ENCODE data around the gene VPS9D1. TPM values are rescaled to one million over a fixed set of nuclear protein-coding genes. Genes with fewer than 3 reads are reported as not detected.

The VPS9D1 gene
- polyA plus RNA-seq, 2 of the 4 experiments (the other 2 are of a cell fraction) = 2.1 to 5.4 TPM

GRCh38 chr16:89739383-89739782 is 18.7 kb upstream of the VPS9D1 start:
- 90% methylated on average over 9 of the region's 9 CpGs for WGBS (ENCODE audit: missing lambda C conversion rate)
- TF ChIP-seq FOSL2 (IDR thresholded peaks at IDR 0.05) = no peak
- no peak for TF ChIP-seq FOSL2 (CRISPR knock-in tag; IDR thresholded peaks at IDR 0.05)
- no peak for TF ChIP-seq RFX5 (IDR thresholded peaks at IDR 0.05)
- TF ChIP-seq HES2 (IDR thresholded peaks at IDR 0.05) = no peak
- TF ChIP-seq ZSCAN20 (CRISPR knock-in tag; IDR thresholded peaks at IDR 0.05) = no peak
- no peak for TF ChIP-seq BHLHE40 (IDR thresholded peaks at IDR 0.05; ENCODE audit: low read depth, low read length)
- no peak for TF ChIP-seq JUNB (IDR thresholded peaks at IDR 0.05)
- no peak for TF ChIP-seq ATOH8 (CRISPR knock-in tag; IDR thresholded peaks at IDR 0.05; ENCODE audit: low read depth)
- TF ChIP-seq EHF (CRISPR knock-in tag; IDR thresholded peaks at IDR 0.05) = no peak
- TF ChIP-seq FOXS1 (CRISPR knock-in tag; IDR thresholded peaks at IDR 0.05) = no peak
- no peak for TF ChIP-seq ZNF302 (CRISPR knock-in tag; IDR thresholded peaks at IDR 0.05)
- TF ChIP-seq HEYL (CRISPR knock-in tag; IDR thresholded peaks at IDR 0.05) = no peak
- TF ChIP-seq RARB (CRISPR knock-in tag; IDR thresholded peaks at IDR 0.05) = no peak
- TF ChIP-seq KDM5A (IDR thresholded peaks at IDR 0.05) = no peak
- TF ChIP-seq NPAS2 (CRISPR knock-in tag; IDR thresholded peaks at IDR 0.05; ENCODE audit: borderline replicate concordance) = no peak
- TF ChIP-seq RCOR1 (IDR thresholded peaks at IDR 0.05; ENCODE audit: low read depth, low read length) = no peak
- no peak for TF ChIP-seq EP300 (IDR thresholded peaks at IDR 0.05)
- no peak for TF ChIP-seq MYC (IDR thresholded peaks at IDR 0.05; ENCODE audit: borderline replicate concordance, low read length)
- FAIRE-seq = no peak
- Histone ChIP-seq H3K4me1 (no peaks in the 10 kb centered on the region), H3K4me2 (no peak overlapping the region), H3K4me3 (no peak overlapping the region), H3K27ac (no peak overlapping the region), H3K9me3 (no peaks in the 10 kb centered on the region)
- ChIA-PET CTCF (interaction anchor here (2.6 kb wide), 1 partner anchor 13 kb away, joined by 14 read pairs; no protein-coding TSS in a partner anchor), POLR2A (no interaction called here)
- peak in 1 of 2 experiments; percentile 5; a peak in 3 of 6 replicates for ATAC-seq
- DNase-seq (ENCODE audit: low read depth in 1 of 2, low spot score in 1 of 2) = no peak

GRCh38 chr16:89738538-89739317 is 18.0 kb upstream of the VPS9D1 start:
- 85% methylated on average over 19 of the region's 20 CpGs for WGBS (ENCODE audit: missing lambda C conversion rate)
- H3K4me1 ChIP-seq = no peaks in the 10 kb centered on the region
- no peak for TF ChIP-seq MAZ (IDR thresholded peaks at IDR 0.05; ENCODE audit: borderline replicate concordance, low read depth, low read length)
- TF ChIP-seq PHF8 (IDR thresholded peaks at IDR 0.05; ENCODE audit: borderline replicate concordance, low read depth) = no peak
- TF ChIP-seq KDM1A (IDR thresholded peaks at IDR 0.05; ENCODE audit: low read depth) = no peak
- TF ChIP-seq USF2 (IDR thresholded peaks at IDR 0.05) = no peak
- no peak for TF ChIP-seq JUNB (IDR thresholded peaks at IDR 0.05)
- no peak for TF ChIP-seq FOSL2 (IDR thresholded peaks at IDR 0.05)
- no peak for TF ChIP-seq FOSL2 (CRISPR knock-in tag; IDR thresholded peaks at IDR 0.05)
- TF ChIP-seq HES2 (IDR thresholded peaks at IDR 0.05) = no peak
- no peak for TF ChIP-seq NPAS2 (CRISPR knock-in tag; IDR thresholded peaks at IDR 0.05; ENCODE audit: borderline replicate concordance)
- TF ChIP-seq NFE2L2 (conservative IDR thresholded peaks at IDR 0.05; ENCODE audit: low read length) = no peak
- TF ChIP-seq REST (IDR thresholded peaks at IDR 0.05) = no peak
- no peak for TF ChIP-seq ELK1 (IDR thresholded peaks at IDR 0.05; ENCODE audit: low read depth, low read length)
- no peak for TF ChIP-seq KDM5A (IDR thresholded peaks at IDR 0.05)
- H3K4me3 ChIP-seq = no peak overlapping the region
- no peak for FAIRE-seq
- ChIA-PET CTCF (interaction anchor here (0.6 to 2.2 kb wide), 6 partner anchors 15 to 123 kb away, joined by 3 to 7 read pairs (median 3); no protein-coding TSS in a partner anchor), POLR2A (no interaction called here)
- H3K4me2 ChIP-seq = no peak overlapping the region
- no peaks in the 10 kb centered on the region for H3K9me3 ChIP-seq
- ATAC-seq = peak in 1 of 2 experiments; percentile 18; a peak in 3 of 6 replicates
- DNase-seq (ENCODE audit: low read depth in 1 of 2, low spot score in 1 of 2) = no peak
- H3K27ac ChIP-seq = no peak overlapping the region

Data from A549 (cell line).